ENCODE results near the gene VAMP4.

VAMP4 gene

DNA sequence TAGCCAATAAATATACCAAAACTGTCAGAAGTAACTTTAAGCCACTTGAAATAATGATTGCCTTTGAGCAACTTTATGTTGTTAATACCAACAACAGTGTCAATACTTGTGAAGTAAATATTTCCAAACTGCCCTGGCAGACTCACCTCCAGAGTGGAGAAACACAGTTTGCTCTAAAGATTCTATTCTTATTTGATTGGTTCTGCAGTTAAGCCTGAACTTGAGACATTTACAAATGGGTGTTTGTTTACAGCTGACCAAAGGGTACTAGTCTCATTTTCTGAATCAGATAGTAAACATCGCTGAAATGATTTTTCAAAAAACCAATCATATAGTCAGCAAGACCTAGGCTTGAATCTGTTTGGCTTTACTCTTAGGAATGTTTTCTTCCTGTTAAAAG lies 88.1 kb downstream of the VAMP4 start:
- in situ Hi-C loops (cut with MboI; ENCODE audit: low sequenced_read_pairs), result no loop called here

DNA sequence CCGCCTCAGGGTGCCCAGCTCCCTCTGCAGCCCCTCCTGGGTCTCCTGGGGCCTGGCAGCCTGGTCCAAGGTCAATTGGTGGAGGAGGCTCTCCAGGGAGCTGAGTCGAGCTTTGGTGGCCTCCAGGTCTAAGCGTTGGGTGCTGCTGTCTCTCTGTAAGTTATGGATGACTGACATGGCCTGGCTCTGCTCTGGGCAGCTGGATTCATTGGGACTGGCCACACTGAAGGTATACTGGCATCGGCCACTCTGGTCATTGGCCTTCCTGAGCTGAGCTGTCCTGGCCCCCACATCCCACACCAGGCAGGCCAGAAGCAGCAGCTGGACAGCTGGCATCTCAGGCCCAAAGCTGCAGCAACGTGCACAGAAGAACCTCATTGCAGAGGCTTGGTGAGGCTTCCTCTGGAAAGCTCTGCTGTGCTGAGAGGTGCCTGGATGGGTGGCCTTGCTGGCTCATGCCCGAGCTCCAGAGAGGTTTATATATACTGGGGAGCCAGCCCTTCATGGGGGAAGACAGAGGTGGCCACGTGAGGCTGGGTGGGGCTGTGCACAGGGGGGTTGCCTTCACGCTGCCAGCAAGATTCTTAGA lies 89.5 kb downstream of the VAMP4 start, which contains the start of gene MYOC:
Gene MYOC (minus strand): TSS at position 455 of the 589 bp plus-strand sequence. CDS start 77 bp downstream, at position 378.
- in situ Hi-C loops (cut with MboI; ENCODE audit: low sequenced_read_pairs), result no loop called here
